ENCODE measurements around the gene A4GALT. TPM values are rescaled to one million over a fixed set of nuclear protein-coding genes. Genes with fewer than 3 reads are reported as not detected.

A4GALT gene
- total RNA-seq, 1 experiment from 2014 or later: 3.4 TPM

GRCh38 chr22:42682113-42682851, 38.4 kb downstream of the A4GALT start:
- no peak overlapping the region for H3T11ph ChIP-seq (ENCODE audit: low read length)
- H2BK20ac ChIP-seq (ENCODE audit: low read depth, low read length, poor library complexity, severe bottlenecking): no peak overlapping the region
- no peaks in the 10 kb centered on the region for H4K20me1 ChIP-seq (ENCODE audit: control insufficient read depth, insufficient read depth, insufficient read length)
- H3K9ac ChIP-seq (ENCODE audit: extremely low read depth, insufficient read length, low read length): no peak overlapping the region
- no peaks in the 10 kb centered on the region; a peak in 3 of 7 replicates for H3K36me3 Mint-ChIP-seq (ENCODE audit: insufficient read depth in 1 of 3, low read depth in 3 of 3)
- no peaks in the 10 kb centered on the region for H3K79me2 ChIP-seq (ENCODE audit: insufficient read depth, low read length)
- no peak overlapping the region for H3K14ac ChIP-seq (ENCODE audit: insufficient read depth, low read length)
- H3K9me3 Mint-ChIP-seq: peaks cover 12 to 15% of the 10 kb centered on the region in 2 experiments
- no peaks in the 10 kb centered on the region for H3K23me2 ChIP-seq (ENCODE audit: insufficient read length, low read depth, low read length, poor library complexity, severe bottlenecking)
- no peak overlapping the region for H2AFZ ChIP-seq (ENCODE audit: low read length)
- H3K4me1 ChIP-seq (ENCODE audit: insufficient read depth, low read length): no peaks in the 10 kb centered on the region
- no CpG with 5 or more reads among the region's 10 CpGs for WGBS (ENCODE audit: extremely low coverage, insufficient read length, low lambda C conversion rate)
- no peak overlapping the region for H4K5ac ChIP-seq (ENCODE audit: insufficient read length, low read depth, low read length)
- no peak overlapping the region; a peak in 1 of 7 replicates for H3K27ac Mint-ChIP-seq
- no peak overlapping the region for H2BK15ac ChIP-seq (ENCODE audit: low read depth, low read length)
- H3K4me3 Mint-ChIP-seq: no peak overlapping the region
- H2AK5ac ChIP-seq (ENCODE audit: insufficient read length, low read length): no peak overlapping the region
- H2BK120ac ChIP-seq (ENCODE audit: low read depth, low read length, poor library complexity, severe bottlenecking): no peak overlapping the region
- no peaks in the 10 kb centered on the region for H3K9me3 ChIP-seq (ENCODE audit: control insufficient read depth, low read depth, low read length)
- no peak for TF ChIP-seq CTCF (conservative IDR thresholded peaks at IDR 0.05)
- DNase-seq: no peak
- H3K27ac ChIP-seq (ENCODE audit: insufficient read length, low read depth, low read length): no peak overlapping the region
- H3K4me2 ChIP-seq (ENCODE audit: insufficient read depth, insufficient read length, low read length): no peak overlapping the region
- H3K23ac ChIP-seq (ENCODE audit: insufficient read length, low read depth, low read length): no peak overlapping the region
- no peak overlapping the region for H2BK12ac ChIP-seq (ENCODE audit: insufficient read length, low read depth, low read length)
- H4K91ac ChIP-seq (ENCODE audit: insufficient read length, low read depth, low read length): no peak overlapping the region
- peaks cover 7 to 14% of the 10 kb centered on the region in 2 experiments for H3K4me1 Mint-ChIP-seq
- no peak overlapping the region for H2BK5ac ChIP-seq (ENCODE audit: insufficient read length, low read length)
- peaks cover 22% of the 10 kb centered on the region for H3K27me3 Mint-ChIP-seq (ENCODE audit: low read depth)
- no peak overlapping the region for H3K4ac ChIP-seq (ENCODE audit: low read depth, low read length)
- no peaks in the 10 kb centered on the region for H3K27me3 ChIP-seq (ENCODE audit: insufficient read depth, low read length)
- no peak overlapping the region for H4K8ac ChIP-seq (replicated peaks; ENCODE audit: insufficient read length, low read depth, low read length)
- H3K56ac ChIP-seq (ENCODE audit: insufficient read length, low read depth, low read length): no peak overlapping the region
- no peaks in the 10 kb centered on the region for H3K79me1 ChIP-seq (ENCODE audit: insufficient read depth, low read depth, low read length, poor library complexity, severe bottlenecking)
- H3K18ac ChIP-seq (ENCODE audit: insufficient read length, low read depth, low read length): no peak overlapping the region
